T-helper 1 cell (primary cell): ENCODE measurements around the gene FATE1.

ENCODE experiments used
- DNase-seq, 5 donors: peaks; one replicate each; pipeline ENCODE4 v3.0.0-alpha.2; 2012 to 2020

Gene FATE1

DNA sequence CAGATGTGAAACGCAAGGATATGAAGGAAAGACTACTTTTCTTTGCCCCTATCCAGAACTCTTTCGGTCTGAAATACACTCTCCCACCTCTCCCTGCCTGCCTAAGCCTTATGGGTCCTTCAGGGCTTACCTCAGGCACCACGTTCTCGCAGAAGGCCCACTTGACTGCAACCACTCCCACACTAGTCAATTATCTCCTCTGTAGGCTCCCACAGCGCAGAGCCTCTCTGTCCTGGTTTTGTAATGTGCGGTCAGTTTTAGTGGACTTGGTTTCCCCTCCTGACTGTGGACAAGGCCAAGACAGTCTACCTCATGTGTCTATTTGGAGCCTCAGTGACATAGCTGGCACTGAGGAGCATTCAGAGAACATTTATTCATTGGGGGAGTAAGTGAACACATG, 29.8 kb downstream of the FATE1 start:
- no peak for DNase-seq

DNA sequence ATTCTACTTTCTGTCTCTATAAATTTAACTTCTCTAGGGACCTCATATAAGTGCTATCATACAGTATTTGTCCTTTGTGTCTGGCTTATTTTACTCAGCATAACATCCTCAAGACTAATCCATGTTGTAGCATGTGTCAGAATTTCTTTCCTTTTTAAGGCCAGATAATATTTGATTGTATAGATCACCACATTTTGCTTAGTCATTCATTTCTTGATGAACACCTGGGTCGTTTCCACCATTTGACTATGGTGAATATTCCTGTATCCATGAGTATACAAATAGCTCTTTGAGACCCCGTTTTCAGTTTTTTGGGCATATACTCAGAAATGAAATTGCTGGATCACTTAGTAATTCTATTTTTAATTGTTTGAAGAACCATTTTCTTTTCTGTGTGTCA, 30.7 kb downstream of the FATE1 start:
- DNase-seq = no peak

DNA sequence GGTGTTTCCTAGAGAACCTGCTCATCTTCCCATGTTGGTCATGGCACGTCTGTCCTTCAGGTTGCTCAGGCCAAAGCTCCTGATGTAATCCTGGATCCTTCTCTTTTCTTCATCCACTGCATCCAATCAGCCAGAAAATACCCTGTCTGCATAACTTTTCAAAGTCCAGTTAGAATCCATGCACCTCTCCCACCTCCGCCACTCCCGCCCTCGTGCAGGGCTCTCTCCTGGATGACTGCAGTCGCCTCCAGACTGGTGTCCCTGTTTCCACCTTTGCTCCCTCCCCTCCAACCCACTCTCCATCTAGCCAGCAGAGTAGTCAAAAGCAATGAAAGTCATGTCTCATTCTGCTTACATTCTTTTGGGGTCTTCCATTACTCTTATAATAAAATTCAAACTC, 34.7 kb downstream of the FATE1 start:
- no peak for DNase-seq

DNA sequence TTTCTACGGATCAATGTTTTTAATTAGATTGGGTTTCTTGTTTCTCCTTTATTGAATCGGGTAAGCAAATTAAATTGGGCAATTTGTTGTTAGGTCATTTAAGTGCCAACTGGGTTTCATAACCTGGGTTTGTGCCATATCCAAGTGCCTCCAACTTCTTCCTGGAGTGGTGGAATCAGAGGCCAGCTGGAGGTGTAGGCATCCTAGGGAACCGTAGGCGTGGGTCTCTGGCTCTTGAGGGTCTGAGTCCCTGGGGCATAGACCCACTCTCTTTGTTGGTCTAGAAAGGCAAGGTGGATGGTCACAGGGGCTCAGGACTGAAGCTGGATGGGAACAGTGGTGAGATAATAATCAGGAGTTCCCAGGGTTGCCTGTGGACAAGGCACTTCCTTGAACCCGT, 37.0 kb downstream of the FATE1 start:
- no peak for DNase-seq

DNA sequence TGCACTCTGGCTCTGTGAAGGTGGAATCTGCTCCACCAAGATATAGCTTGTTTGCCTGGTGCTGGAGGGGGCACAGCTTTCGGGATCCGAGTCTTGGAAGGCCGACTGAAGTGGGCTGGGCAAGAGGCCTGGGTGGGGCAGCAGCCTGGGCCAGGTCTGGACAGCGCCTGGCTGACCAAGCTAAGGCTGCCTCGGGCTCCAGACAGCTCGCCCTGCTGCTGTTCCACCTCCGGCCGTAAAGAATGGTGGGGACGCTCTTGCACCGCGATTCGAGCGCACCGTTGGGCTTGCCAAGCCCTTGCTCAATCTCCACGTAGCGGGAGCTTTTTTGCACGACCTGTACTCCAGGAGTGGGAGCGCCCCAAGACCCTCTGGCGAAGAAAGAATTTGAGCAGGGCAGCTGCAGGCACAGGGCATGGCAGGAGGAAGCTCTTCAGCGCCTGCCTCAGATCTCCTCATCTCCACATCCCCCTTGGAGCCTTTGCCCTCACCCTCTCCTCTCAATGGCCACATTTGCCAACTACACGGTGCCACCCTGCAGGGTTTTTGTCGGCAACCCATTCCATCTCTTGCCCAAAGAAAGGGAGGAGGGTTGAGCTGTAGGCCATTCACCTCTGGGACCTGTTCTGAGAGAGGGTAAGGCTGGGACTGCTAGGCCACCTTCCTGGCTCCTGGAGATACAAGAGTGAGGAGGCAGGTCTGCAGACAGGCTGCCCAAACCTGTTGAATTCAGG, 37.6 kb downstream of the FATE1 start:
- DNase-seq = peak in 1 of 5 donors; percentile 3

DNA sequence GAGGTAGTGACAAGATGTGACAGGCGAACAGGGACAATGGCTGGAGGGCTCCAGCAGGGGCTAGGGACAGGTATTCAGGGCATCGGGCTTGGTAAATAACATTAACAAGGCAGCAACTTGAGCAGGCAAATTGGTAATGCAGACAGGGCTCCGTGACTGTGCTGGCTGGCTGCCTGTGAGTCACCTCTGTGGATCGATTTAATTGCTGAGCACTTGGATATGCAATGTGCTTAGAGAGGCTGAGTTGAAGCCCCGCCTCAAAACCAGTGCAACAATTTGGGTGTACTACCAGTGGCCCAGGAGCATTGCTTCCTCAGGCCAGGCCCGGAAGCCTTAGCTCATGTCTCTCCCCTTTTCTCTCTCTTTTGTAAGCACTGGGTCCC, 38.2 kb downstream of the FATE1 start:
- DNase-seq = no peak

DNA sequence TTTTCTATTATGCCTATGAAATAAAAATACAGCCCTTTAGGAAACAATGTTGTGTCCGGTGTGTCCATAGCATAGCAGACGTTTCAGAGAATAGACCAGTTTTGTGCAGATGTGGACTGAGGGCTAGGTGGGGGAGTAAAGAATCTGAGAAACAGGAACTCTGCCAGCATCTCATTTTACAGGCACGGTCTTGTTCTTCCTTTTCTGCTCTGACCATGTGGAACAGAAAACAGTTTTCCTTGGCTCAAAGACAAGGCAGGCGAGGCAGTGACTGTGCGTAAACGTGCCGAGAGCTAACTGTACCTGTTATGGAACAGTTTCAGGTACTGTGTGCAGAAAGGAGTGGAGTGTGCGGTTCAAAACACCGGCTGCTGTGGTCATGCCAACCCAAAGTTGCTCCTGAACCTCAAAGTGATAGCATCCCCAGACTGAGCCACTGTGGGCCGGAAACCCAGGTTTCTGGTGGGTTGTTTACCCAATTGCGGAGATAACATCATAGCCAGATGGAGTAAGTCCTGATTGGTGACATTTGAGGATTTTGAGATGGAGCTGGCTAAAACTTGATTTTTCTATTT, 38.9 kb downstream of the FATE1 start:
- DNase-seq = no peak

DNA sequence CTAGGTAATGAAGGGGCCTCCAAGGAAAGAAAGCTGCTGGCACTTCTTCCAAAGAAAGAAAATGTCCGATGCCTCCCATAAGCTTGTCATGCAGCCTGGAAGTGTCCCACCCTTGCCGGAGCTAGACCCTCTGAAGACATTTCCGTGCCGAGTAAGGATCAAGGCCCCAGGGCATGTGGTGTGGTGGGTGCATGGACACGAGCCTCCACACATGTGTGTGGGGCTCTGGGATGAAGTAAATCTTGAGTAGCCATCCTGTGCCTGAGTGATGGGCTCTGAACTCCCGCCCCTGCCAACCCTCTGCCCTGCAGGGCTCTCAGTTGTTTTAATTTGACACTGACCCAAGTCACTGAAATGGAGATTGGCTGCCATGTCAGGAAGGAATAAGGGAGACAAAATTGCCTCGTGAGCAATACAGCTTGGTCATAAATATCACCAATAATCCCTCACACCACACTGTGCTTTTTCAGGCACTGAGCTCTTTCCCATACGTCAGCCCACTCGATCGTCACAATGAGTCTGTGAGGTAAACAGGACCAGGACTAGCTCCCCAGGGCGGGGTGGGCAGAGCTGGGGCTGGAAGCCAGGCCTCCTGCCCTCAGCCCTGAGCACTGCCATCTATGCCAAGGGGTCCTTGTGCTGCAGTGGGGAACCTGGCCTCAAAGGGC, 43.3 kb downstream of the FATE1 start:
- DNase-seq = no peak

DNA sequence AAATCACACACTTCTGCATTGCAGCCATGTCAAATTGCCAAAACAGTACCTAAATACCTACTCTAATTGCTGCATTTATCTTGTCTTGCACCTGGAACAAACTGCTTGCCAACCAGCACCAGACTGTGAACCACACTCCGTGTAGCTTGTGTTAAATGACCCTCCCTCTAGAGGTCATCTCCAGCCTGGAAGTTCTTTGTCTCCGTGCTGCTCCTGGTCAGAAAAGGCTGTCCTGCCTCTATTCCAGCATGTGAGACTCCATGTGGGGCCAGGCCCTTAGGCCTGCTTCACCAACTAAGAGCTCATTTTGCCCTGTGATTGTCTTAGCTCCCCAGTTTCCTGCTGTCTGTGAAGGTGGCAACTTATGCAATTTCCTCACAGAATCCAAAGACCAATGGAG, 47.0 kb downstream of the FATE1 start:
- no peak for DNase-seq

DNA sequence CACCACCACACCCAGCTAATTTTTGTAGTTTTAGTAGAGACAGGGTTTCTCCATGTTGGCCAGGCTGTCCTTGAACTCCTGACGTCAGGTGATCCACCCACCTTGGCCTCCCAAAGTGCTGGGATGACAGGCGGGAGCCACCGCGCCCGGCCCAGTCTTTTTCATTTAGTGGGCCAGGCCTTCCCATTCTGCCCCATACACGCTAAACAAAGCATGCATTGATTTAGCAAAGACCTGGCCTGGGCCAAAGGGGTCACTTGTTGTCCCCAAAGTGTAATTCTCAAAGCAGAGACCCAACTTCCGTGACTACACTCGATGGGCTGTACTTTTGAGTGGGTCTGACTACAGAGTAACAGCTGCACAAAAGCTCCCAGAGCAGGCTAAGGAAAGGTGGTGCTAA, 47.9 kb downstream of the FATE1 start:
- no peak for DNase-seq

DNA sequence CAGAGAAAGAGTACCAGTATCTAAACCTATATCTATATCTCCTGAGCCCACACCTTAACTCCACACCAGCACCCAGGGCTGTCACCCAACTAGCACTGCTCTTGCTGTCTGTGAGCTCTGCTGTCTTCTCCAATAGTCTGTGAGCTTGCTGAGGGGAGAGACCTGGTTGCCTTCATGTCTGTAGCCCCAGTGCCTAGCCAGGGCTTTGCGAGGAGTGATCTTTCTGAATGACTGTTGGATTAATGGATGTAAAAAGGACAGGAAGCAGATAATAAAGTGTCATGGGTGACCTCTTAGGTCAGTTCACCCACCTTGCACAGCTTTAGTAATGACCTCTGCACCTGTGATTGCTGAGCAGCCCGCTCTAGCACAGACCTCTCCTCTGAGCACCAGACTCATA, 49.2 kb downstream of the FATE1 start:
- DNase-seq = no peak

DNA sequence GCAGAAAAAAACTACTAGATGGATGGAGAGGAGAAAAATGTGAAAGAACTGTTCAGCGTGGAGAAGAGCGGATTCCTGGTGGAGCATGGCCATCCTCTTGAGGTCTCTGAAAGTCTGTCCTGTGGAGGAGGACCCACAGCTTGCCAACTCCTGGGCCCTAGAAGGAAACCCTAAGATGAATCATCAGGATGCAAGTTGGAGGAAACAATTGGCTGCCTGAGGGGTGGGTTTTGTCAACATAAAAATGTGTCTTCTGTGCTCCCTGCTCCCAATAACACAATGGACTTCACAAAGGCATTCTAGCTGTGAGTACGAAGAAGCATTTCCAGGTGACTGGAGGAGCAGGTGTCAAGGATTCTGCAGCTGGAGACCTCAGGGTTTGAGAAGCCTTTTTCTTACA, 55.9 kb downstream of the FATE1 start:
- DNase-seq = no peak
